GM21423 (cell line): ENCODE results near the gene NAPB.

Experiments
- ATAC-seq: cut with Tn5 transposase; IDR thresholded peaks from one replicate; pipeline ENCODE4 v1.9.1; 2021; ENCODE audit warnings: mild to moderate bottlenecking, moderate library complexity; ENCODE audit not compliant: unreplicated experiment

Gene NAPB

GRCh38 chr20:23369072-23369823 lies 52.0 kb downstream of the NAPB start:
- no peak for ATAC-seq

- ATAC-seq, result no peak
Observed at GRCh38 chr20:23368316-23369071, 52.8 kb downstream of the NAPB start.

- no peak for ATAC-seq
Observed at GRCh38 chr20:23367770-23368169, 53.5 kb downstream of the NAPB start.

DNA sequence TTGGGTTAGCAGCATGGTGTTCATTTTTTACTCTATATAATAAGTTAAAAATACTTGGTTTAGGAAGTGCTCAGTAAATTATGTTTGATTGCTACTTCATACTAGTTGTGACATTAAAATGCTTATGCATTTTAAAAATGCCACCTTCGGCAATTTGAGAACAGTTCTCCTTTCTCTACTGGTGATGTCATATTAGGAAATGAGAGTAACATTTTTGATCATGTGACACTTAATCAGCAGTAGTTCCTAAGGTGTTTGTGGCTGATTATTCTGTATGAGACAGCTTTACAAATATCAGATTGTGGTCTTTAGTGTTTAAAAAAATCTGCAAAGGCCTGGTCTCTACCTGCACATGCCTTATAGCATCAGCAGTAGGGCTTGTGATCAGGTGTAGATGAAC lies 54.9 kb downstream of the NAPB start:
- no peak for ATAC-seq

DNA sequence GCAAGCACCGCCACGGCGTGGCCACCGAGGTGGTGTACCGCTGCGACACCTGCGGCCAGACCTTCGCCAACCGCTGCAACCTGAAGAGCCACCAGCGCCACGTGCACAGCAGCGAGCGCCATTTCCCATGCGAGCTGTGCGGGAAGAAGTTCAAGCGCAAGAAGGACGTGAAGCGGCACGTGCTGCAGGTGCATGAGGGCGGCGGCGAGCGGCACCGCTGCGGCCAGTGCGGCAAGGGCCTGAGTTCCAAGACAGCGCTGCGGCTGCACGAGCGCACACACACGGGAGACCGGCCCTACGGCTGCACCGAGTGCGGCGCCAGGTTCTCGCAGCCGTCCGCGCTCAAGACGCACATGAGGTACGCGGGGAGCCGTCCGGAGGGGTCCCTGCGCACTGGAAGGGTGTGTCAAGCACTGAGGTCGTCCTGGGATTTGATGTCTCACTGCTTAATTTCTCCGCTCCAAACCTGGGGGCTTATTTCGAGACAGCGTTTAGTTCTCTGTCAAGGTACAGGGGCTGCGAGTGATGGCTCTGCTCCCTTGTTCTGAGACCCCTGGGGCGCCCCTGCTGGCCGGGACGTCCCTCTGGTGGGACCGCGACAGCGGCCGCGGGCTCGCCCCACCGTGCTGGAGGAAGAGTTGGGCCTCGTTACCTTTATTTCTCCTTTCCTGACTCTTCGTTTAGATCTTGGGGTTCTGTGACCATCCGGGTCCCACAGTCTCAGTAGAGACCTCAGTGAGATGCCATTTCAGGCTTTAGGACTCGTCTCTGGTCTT lies 55.7 kb downstream of the NAPB start:
- ATAC-seq, result no peak

- ATAC-seq, result no peak
Observed at GRCh38 chr20:23363257-23363649, 58.0 kb downstream of the NAPB start.

- ATAC-seq, result peak; percentile 14
Observed at GRCh38 chr20:23362392-23363256, 58.7 kb downstream of the NAPB start.

DNA sequence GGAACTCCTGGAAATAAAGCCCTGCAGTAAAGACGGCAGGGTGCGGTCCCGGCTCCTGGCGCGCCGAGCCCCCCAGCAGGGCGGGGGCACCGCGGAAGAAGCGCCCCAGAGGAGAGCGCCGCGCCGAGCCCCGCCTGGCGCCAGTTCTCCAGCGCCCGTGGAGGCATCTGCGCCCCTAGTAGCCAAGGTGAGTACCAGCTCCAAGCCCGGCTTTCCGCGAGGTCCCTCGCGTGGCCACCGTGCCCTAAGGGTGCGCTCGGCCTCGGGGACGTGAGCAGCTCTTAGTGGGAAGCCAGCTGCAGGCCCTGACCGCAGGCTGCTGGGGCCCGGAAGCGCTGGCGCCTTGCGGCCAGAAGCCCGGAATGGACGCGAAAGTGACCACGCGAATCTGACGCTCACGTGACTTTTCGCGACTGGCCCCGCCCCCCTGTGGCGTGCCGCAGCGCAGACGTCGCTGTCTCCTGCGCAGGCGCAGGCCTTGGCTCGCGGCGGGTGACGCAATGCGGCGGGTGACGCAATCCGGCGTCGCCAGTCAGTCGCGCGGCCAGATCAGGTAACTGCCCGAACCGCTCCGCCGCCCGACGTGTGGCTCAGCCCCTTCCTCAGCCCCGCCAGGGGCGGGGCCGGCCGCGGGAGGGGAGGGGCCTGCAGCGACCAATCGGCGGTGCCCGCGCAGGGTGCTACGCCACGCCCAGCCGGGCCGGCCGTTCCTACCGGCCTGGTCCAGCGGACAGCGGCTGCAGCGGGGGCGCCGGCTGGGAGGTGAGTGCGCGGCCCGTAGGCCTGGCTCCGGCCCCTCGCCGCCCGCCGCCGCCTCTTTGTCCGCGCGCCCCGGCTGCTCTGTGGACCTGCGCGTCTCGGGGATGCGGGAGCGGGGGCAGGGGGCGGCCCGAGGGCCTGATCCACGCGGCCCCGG lies 59.6 kb downstream of the NAPB start, which contains the start of gene GZF1:
Gene GZF1, plus strand, starts transcription at position 707 of the 916 bp plus-strand sequence. CDS start 2,202 bp downstream, outside the sequence.
- ATAC-seq, result peak; percentile 62

DNA sequence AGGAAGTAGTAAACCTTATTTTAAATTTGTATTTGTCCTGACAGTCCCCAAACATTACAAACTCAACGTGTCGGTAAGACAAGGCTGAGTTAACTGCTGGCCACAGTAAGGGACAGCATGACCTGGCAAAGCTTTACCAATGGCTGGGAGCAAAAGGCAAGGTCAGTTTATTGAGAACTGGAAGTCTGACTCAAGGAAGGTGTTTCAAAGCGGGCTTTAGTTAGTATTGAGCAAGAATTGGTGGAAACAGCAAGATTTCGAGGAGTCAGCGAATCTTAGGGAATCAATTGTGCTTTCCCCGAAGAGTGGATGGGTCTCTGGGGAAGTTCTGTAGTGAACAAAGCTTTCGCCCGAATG lies 60.2 kb downstream of the NAPB start:
- ATAC-seq, result no peak

DNA sequence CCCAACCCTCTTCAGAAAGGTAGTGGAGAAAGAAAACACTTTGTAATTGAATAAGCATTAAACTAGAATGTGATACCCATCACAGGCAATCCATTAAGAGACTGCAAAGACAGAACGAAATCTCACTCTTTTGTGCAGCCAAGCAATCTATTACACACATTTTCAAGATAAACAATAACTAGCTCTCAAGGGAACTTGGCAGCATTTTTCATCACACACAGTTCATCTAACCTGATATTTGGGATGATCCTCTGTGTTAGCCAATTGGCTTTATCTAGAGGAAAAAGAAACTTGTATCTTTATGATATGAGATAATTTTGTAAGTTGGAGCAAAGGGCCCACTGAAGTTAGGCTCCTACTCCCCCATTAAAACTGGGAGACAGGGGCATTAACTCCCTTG lies 60.8 kb downstream of the NAPB start:
- ATAC-seq, result no peak

GRCh38 chr20:23358923-23359593 lies 62.2 kb downstream of the NAPB start:
- no peak for ATAC-seq

DNA sequence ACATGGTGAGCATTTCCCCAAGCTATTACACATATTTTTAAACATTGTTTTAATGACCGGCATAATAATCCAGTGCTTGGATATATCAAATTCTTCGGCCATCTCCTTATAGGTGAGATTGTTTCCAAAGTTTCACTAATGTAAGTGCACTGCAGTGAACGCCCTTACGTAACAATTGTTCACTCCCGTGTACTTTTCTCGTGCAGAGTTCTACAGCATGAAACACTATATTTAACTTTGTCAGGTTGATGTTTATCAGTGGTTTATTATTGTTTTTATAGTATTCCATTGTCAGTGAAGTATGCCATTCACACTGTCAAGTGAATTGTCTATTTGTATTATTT lies 62.8 kb downstream of the NAPB start:
- ATAC-seq, result no peak

- peak; percentile 72 for ATAC-seq
Observed at GRCh38 chr20:23357767-23358562, 63.3 kb downstream of the NAPB start.

DNA sequence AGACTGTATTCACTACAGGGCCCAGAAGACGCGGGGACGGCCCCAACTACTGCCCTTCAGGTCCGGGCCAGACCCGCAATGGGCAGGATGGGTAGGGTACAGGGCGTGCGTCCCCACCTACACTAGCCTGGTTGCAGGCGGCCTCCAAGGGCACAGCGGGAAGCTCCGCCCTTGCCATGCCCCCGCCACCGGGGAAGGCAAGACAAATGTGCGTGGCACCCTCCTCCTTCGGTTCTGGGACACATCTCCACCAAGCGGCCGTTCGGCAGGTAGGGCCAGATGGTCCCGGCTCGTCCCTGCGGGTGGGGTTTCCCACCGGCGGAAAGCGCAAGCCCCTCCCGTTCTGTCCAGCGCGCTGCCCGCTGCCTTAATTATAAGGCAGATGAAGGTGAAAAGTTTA lies 65.1 kb downstream of the NAPB start:
- ATAC-seq, result no peak

DNA sequence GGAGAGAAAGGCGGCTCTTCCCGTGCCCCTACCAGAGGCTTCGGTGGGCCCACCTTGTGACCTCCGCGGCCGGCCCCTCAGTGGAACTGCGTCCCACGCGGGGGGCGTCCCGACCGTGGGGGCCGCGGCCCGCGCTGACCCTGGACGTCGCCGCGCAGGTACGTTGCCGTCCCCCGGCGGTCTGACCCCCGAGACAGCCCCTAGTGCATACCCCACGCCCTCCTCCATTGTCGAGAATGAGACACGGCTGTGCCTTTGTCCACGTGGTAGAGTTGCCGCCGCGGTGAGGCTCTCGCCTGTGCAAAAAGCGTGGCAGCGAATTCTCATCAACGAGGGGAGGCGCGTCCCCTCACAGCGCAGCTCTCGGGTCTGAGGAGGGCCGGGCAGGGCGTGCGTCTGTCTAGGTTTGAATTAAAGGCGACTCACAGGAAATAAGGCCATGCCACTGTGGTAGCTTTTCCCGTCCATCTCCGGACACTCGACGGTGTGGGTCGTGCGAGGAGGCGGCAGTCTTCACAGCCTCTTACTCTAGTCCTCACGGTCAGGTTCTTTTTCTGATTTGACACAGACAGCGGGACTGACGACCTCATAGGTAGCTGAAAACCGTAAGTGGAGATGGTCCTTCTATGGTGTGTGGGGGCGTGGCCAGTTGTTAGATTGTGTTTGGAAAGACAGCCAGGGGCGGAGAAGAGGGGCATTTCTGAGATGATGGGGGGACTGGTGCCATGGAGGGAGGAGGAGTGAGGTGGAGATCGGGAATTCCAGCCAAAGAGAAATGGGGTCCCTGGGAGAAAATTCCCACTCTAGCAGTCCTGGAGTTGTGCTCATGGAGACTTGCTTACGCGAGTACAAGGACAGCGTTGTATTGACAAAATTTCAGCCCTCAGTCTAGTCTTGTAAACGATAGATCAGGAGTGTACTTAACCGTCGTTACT lies 70.1 kb downstream of the NAPB start:
- peak; percentile 17 for ATAC-seq

DNA sequence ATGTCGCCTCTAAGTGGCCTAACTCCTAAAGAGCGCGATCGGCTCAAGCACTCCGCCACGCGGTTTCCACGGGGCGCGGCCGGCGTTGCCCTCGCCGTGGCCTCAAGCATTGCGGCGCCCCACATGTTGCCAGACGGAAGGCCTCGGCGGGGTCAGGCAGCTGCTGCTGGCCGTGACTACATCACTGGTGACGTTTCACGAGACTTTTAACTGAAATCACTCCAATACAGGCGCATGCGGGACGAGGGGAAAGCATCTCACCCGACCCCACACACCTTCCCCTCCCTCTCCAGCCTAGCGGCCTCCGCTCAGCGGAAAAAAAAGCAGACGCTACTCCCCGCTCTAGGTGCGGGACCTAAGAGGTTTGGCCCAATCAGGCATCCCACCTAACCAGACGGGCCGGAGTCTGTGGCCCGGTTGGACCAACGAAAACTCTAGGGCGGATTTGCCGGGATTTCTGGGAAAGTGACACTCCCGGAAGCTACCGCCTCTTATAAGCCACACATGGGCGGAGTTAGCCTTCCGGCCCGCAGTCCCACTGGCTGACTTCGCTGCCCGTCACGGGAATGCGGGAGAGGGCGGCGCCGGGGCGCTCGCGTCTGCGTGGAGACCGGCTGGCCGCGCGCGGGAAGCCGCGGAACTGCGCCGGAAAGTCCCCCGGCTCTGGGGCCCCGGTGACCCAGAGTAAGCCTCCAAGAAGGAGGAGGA lies 70.9 kb downstream of the NAPB start, which contains the start of gene NXT1:
Gene NXT1, plus strand, starts transcription at position 596 of the 708 bp plus-strand sequence. CDS start 3,251 bp downstream, outside the sequence.
- peak; percentile 80 for ATAC-seq
